ENCODE results near the gene P4HTM. TPM values are rescaled to one million over a fixed set of nuclear protein-coding genes. Genes with fewer than 3 reads are reported as not detected.

Gene P4HTM
- total RNA-seq, 4 donors from 2014 or later: 47.0 to 95.9 (median 78.0) TPM

DNA sequence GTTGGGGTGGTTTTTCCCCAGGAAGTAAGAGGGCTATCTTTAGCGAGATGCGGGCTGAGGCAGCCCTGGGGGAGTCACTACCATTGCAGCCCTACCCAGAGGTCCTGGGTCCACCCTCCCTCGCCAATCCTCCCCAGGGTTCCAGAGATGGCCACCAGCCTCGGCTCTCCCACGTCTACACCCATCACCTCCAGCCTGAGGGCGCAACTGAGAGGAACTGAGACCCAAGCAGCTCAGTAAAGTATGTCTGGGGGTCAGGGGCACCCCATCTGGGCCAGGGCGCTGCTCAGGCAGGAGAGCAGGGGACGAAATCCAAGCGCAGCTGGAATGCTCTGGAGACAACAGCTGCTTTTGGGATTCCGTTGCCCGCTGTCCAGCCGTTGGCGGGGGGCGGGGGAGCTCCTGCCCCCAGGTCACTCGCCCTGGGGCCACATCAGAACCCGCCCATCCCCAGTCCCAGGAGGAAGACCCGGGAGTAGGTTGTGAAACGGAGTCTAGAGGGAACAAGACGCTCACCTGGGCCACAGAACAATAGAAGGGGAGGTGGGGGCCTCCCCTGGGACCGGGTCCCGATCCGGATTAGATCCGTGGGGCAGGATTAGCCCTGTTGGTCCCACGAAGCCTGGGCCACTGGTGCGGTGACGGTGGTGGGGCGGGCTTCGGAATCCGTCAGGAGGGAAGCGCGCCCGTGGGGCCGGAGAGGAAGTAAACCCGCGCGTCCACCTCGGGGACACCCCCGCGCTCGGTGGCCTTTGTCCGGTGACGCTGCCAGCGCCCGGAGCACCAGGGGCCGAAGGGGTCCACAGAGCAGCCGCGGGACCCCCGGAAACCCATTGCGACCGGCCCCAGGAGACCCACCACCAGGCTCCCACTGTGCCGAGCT lies 30.5 kb downstream of the P4HTM start:
- Histone ChIP-seq H3K4me3 (peak overlapping the region; percentile 73 to 95 (median 84)), H3K4me1 (peaks cover 0 to 42% (median 30%) of the 10 kb centered on the region in 4 donors), H3K9me3 (no peaks in the 10 kb centered on the region), H3K36me3 (peaks cover 0 to 36% (median 0%) of the 10 kb centered on the region in 3 donors), H3K27me3 (no peaks in the 10 kb centered on the region), H3K27ac (peak overlapping the region; percentile 99 to 100 (median 100))
- DNase-seq: peak; percentile 61 to 84 (median 84)
- no peak for TF ChIP-seq POLR2A (IDR thresholded peaks at IDR 0.05)
- TF ChIP-seq, protein P1, sequence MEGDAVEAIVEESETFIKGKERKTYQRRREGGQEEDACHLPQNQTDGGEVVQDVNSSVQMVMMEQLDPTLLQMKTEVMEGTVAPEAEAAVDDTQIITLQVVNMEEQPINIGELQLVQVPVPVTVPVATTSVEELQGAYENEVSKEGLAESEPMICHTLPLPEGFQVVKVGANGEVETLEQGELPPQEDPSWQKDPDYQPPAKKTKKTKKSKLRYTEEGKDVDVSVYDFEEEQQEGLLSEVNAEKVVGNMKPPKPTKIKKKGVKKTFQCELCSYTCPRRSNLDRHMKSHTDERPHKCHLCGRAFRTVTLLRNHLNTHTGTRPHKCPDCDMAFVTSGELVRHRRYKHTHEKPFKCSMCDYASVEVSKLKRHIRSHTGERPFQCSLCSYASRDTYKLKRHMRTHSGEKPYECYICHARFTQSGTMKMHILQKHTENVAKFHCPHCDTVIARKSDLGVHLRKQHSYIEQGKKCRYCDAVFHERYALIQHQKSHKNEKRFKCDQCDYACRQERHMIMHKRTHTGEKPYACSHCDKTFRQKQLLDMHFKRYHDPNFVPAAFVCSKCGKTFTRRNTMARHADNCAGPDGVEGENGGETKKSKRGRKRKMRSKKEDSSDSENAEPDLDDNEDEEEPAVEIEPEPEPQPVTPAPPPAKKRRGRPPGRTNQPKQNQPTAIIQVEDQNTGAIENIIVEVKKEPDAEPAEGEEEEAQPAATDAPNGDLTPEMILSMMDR (IDR thresholded peaks at IDR 0.05): no peak

GRCh38 chr3:49021213-49021812 lies 31.3 kb downstream of the P4HTM start:
- no peaks in the 10 kb centered on the region for H3K9me3 ChIP-seq
- DNase-seq: peak; percentile 100
- peak; percentile 99 to 100 for TF ChIP-seq POLR2A (IDR thresholded peaks at IDR 0.05)
- TF ChIP-seq, protein P1 (IDR thresholded peaks at IDR 0.05): peak in 1 of 6 experiments; percentile 2
- H3K27ac ChIP-seq: peak overlapping the region; percentile 99 to 100 (median 100)
- H3K27me3 ChIP-seq: no peaks in the 10 kb centered on the region
- H3K36me3 ChIP-seq: peaks cover 0 to 35% (median 0%) of the 10 kb centered on the region in 3 donors
- peaks cover 0 to 42% (median 30%) of the 10 kb centered on the region in 4 donors for H3K4me1 ChIP-seq
- peak overlapping the region; percentile 73 to 95 (median 84) for H3K4me3 ChIP-seq

GRCh38 chr3:49021813-49022687 lies 32.0 kb downstream of the P4HTM start, which contains the start of gene NDUFAF3:
TSS of gene NDUFAF3 (plus strand) at chr3:49022121. CDS start at chr3:49022145, 24 bp downstream.
- Histone ChIP-seq H3K27me3 (no peaks in the 10 kb centered on the region), H3K27ac (peak within 1 kb of the TSS; percentile 99 to 100 (median 100)), H3K4me1 (peaks cover 0 to 37% (median 30%) of the 10 kb centered on the region in 4 donors), H3K4me3 (peak within 1 kb of the TSS; percentile 73 to 95 (median 84)), H3K9me3 (no peaks in the 10 kb centered on the region), H3K36me3 (peaks cover 0 to 36% (median 0%) of the 10 kb centered on the region in 3 donors)
- peak; percentile 79 to 89 for TF ChIP-seq POLR2A (IDR thresholded peaks at IDR 0.05)
- TF ChIP-seq, protein P1 (IDR thresholded peaks at IDR 0.05): peak; percentile 92 to 99 (median 97)
- DNase-seq: peak; percentile 87 to 97 (median 96)

GRCh38 chr3:49022688-49023171 lies 32.7 kb downstream of the P4HTM start:
- Histone ChIP-seq H3K36me3 (peaks cover 0 to 36% (median 0%) of the 10 kb centered on the region in 3 donors), H3K27me3 (no peaks in the 10 kb centered on the region), H3K4me1 (peaks cover 0 to 33% (median 25%) of the 10 kb centered on the region in 4 donors), H3K9me3 (no peaks in the 10 kb centered on the region), H3K27ac (peak overlapping the region; percentile 99 to 100 (median 100)), H3K4me3 (peak overlapping the region; percentile 73 to 95 (median 84))
- DNase-seq: no peak
- TF ChIP-seq, protein P1 (IDR thresholded peaks at IDR 0.05): no peak
- no peak for TF ChIP-seq POLR2A (IDR thresholded peaks at IDR 0.05)

Measured in Peyer's patch (tissue), 4 donors.